Stomach (tissue), 4 donors: Measurements from ENCODE around the gene EVC.

ENCODE experiments used
- EP300 ChIP-seq: sonication (generic); formaldehyde crosslinking; IDR thresholded peaks from one replicate; pipeline ENCODE4 v1.6.1; 2017; ENCODE audit warnings: antibody characterized with exemption
- POLR2A ChIP-seq, 4 donors: fragments of 450-650 bp; IDR thresholded peaks; one replicate each; pipeline ENCODE4 v1.6.1; 2016; ENCODE audit warnings: antibody characterized with exemption in 4 of 4, control low read depth in 2 of 4, mild to moderate bottlenecking in 1 of 4, moderate library complexity in 1 of 4
- TF ChIP-seq, protein P1 (sequence below), 7 experiments: fragments of 450-650 bp in 4 of 7; fragments of 200-600 bp in 3 of 7; sonication (generic) in 3 of 7; IDR thresholded peaks; one replicate each; pipeline ENCODE4 v1.5.1; 2016 to 2019; ENCODE audit warnings: antibody characterized with exemption in 7 of 7, control low read depth in 2 of 7, mild to moderate bottlenecking in 1 of 7

- TF ChIP-seq POLR2A (IDR thresholded peaks at IDR 0.05): no peak
- TF ChIP-seq, protein P1, sequence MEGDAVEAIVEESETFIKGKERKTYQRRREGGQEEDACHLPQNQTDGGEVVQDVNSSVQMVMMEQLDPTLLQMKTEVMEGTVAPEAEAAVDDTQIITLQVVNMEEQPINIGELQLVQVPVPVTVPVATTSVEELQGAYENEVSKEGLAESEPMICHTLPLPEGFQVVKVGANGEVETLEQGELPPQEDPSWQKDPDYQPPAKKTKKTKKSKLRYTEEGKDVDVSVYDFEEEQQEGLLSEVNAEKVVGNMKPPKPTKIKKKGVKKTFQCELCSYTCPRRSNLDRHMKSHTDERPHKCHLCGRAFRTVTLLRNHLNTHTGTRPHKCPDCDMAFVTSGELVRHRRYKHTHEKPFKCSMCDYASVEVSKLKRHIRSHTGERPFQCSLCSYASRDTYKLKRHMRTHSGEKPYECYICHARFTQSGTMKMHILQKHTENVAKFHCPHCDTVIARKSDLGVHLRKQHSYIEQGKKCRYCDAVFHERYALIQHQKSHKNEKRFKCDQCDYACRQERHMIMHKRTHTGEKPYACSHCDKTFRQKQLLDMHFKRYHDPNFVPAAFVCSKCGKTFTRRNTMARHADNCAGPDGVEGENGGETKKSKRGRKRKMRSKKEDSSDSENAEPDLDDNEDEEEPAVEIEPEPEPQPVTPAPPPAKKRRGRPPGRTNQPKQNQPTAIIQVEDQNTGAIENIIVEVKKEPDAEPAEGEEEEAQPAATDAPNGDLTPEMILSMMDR (IDR thresholded peaks at IDR 0.05): no peak
- TF ChIP-seq EP300: no peak
These were observed 3.6 kb upstream of the EVC start for GRCh38 chr4:5707366-5707765.
